ENCODE measurements around the gene GPR37.

GPR37 gene

GRCh38 chr7:124777268-124777667, 11.7 kb upstream of the GPR37 start:
- Histone ChIP-seq H3K4me1 (ENCODE audit: insufficient read depth, poor library complexity, severe bottlenecking) (no peaks in the 10 kb centered on the region), H3K9me3 (ENCODE audit: severe bottlenecking) (no peaks in the 10 kb centered on the region), H3K36me3 (ENCODE audit: low read depth) (no peaks in the 10 kb centered on the region), H3K27ac (ENCODE audit: poor library complexity, severe bottlenecking) (no peak overlapping the region), H3K27me3 (ENCODE audit: insufficient read depth, poor library complexity, severe bottlenecking) (no peaks in the 10 kb centered on the region), H3K4me3 (ENCODE audit: severe bottlenecking) (no peak overlapping the region)
- DNase-seq (ENCODE audit: low spot score) (no peak), ATAC-seq (ENCODE audit: low read depth) (0 out of 3 replicates have a peak, but pooled peaks have one; percentile 25)
- TF ChIP-seq CTCF (IDR thresholded peaks at IDR 0.05; ENCODE audit: poor library complexity, severe bottlenecking), result no peak

- no peak for TF ChIP-seq CTCF (IDR thresholded peaks at IDR 0.05; ENCODE audit: poor library complexity, severe bottlenecking)
- H3K4me3 ChIP-seq (ENCODE audit: severe bottlenecking), result no peak overlapping the region
- no peaks in the 10 kb centered on the region for H3K9me3 ChIP-seq (ENCODE audit: severe bottlenecking)
- H3K27ac ChIP-seq (ENCODE audit: poor library complexity, severe bottlenecking), result no peak overlapping the region
- no peaks in the 10 kb centered on the region for H3K4me1 ChIP-seq (ENCODE audit: insufficient read depth, poor library complexity, severe bottlenecking)
- ATAC-seq (ENCODE audit: low read depth) (no peak), DNase-seq (ENCODE audit: low spot score) (no peak)
- H3K27me3 ChIP-seq (ENCODE audit: insufficient read depth, poor library complexity, severe bottlenecking), result no peaks in the 10 kb centered on the region
- no peaks in the 10 kb centered on the region for H3K36me3 ChIP-seq (ENCODE audit: low read depth)
Observed at GRCh38 chr7:124776153-124776552, 10.6 kb upstream of the GPR37 start.

- DNase-seq (ENCODE audit: low spot score), result no peak
- TF ChIP-seq CTCF (IDR thresholded peaks at IDR 0.05; ENCODE audit: poor library complexity, severe bottlenecking), result no peak
- no peak overlapping the region for H3K27ac ChIP-seq (ENCODE audit: poor library complexity, severe bottlenecking)
- no peak for ATAC-seq (ENCODE audit: low read depth)
- H3K27me3 ChIP-seq (ENCODE audit: insufficient read depth, poor library complexity, severe bottlenecking), result no peaks in the 10 kb centered on the region
- H3K9me3 ChIP-seq (ENCODE audit: severe bottlenecking), result no peaks in the 10 kb centered on the region
- H3K4me3 ChIP-seq (ENCODE audit: severe bottlenecking), result no peak overlapping the region
- H3K36me3 ChIP-seq (ENCODE audit: low read depth), result no peaks in the 10 kb centered on the region
- no peaks in the 10 kb centered on the region for H3K4me1 ChIP-seq (ENCODE audit: insufficient read depth, poor library complexity, severe bottlenecking)
Observed at GRCh38 chr7:124775422-124775821, 9.8 kb upstream of the GPR37 start.

GRCh38 chr7:124773938-124774337, 8.3 kb upstream of the GPR37 start:
- no peaks in the 10 kb centered on the region for H3K4me1 ChIP-seq (ENCODE audit: insufficient read depth, poor library complexity, severe bottlenecking)
- H3K27me3 ChIP-seq (ENCODE audit: insufficient read depth, poor library complexity, severe bottlenecking), result no peaks in the 10 kb centered on the region
- ATAC-seq (ENCODE audit: low read depth) (no peak), DNase-seq (ENCODE audit: low spot score) (no peak)
- no peak for TF ChIP-seq CTCF (IDR thresholded peaks at IDR 0.05; ENCODE audit: poor library complexity, severe bottlenecking)
- no peak overlapping the region for H3K4me3 ChIP-seq (ENCODE audit: severe bottlenecking)
- H3K27ac ChIP-seq (ENCODE audit: poor library complexity, severe bottlenecking), result no peak overlapping the region
- H3K9me3 ChIP-seq (ENCODE audit: severe bottlenecking), result no peaks in the 10 kb centered on the region
- H3K36me3 ChIP-seq (ENCODE audit: low read depth), result no peaks in the 10 kb centered on the region

- Histone ChIP-seq H3K27me3 (ENCODE audit: insufficient read depth, poor library complexity, severe bottlenecking) (no peaks in the 10 kb centered on the region), H3K36me3 (ENCODE audit: low read depth) (no peaks in the 10 kb centered on the region), H3K4me1 (ENCODE audit: insufficient read depth, poor library complexity, severe bottlenecking) (no peaks in the 10 kb centered on the region), H3K9me3 (ENCODE audit: severe bottlenecking) (no peaks in the 10 kb centered on the region), H3K27ac (ENCODE audit: poor library complexity, severe bottlenecking) (no peak overlapping the region), H3K4me3 (ENCODE audit: severe bottlenecking) (no peak overlapping the region)
- DNase-seq (ENCODE audit: low spot score) (no peak), ATAC-seq (ENCODE audit: low read depth) (no peak)
- no peak for TF ChIP-seq CTCF (IDR thresholded peaks at IDR 0.05; ENCODE audit: poor library complexity, severe bottlenecking)
Observed at GRCh38 chr7:124773339-124773738, 7.7 kb upstream of the GPR37 start.
